ENCODE measurements around the gene NAV2. TPM values are rescaled to one million over a fixed set of nuclear protein-coding genes. Genes with fewer than 3 reads are reported as not detected.
"Not testable (repeated sequence)": the region's sequence is repeated elsewhere in the genome, so short reads cannot be mapped to it uniquely, and the experiment has no call there.

The NAV2 gene
- total RNA-seq, 3 donors from 2014 or later: 21.9 to 65.9 (median 30.9) TPM

- DNase-seq (no peak), ATAC-seq (no peak)
- no peak overlapping the region for H3K4me3 ChIP-seq
- H3K9me3 ChIP-seq: no peaks in the 10 kb centered on the region
- no peak for TF ChIP-seq CTCF (IDR thresholded peaks at IDR 0.05)
- H3K4me1 ChIP-seq (ENCODE audit: low read depth): no peaks in the 10 kb centered on the region
- intact Hi-C loops (cut with DNase I, micrococcal nuclease): no loop called here
- no peaks in the 10 kb centered on the region for H3K36me3 ChIP-seq (ENCODE audit: low read depth)
Observed at GRCh38 chr11:19956228-19956627, 243.6 kb downstream of the NAV2 start.

GRCh38 chr11:19957294-19957943 lies 244.8 kb downstream of the NAV2 start:
- intact Hi-C loops (cut with DNase I, micrococcal nuclease): no loop called here
- H3K36me3 ChIP-seq (ENCODE audit: low read depth): no peaks in the 10 kb centered on the region
- ATAC-seq (no peak), DNase-seq (no peak)
- H3K9me3 ChIP-seq: no peaks in the 10 kb centered on the region
- no peaks in the 10 kb centered on the region for H3K4me1 ChIP-seq (ENCODE audit: low read depth)
- no peak overlapping the region for H3K4me3 ChIP-seq
- no peak for TF ChIP-seq CTCF (IDR thresholded peaks at IDR 0.05)

DNA sequence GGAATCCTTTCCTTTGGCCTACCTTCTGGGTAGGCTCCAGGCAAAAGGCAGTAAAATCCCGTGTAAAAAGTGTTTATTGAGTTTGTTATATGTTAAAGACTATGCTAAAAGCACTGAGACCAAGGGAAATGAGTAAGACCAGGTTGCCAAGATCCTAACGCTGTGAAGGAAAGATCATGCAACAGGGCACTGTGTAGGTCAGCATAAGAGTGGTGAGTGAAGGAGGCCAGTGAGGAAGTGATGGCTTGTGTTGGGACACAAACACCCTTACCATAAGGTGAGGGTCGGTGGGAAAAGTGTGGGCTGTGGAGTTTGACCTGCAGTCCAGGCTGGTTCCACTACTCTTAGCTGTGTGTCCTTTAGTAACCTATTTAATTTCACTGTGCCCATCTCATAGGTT lies 245.6 kb downstream of the NAV2 start:
- Histone ChIP-seq H3K36me3 (ENCODE audit: low read depth) (no peaks in the 10 kb centered on the region), H3K4me1 (ENCODE audit: low read depth) (no peaks in the 10 kb centered on the region), H3K4me3 (no peak overlapping the region), H3K9me3 (no peaks in the 10 kb centered on the region)
- no peak for TF ChIP-seq CTCF (IDR thresholded peaks at IDR 0.05)
- no peak for DNase-seq
- intact Hi-C loops (cut with DNase I, micrococcal nuclease): no loop called here
- no peak for ATAC-seq

DNA sequence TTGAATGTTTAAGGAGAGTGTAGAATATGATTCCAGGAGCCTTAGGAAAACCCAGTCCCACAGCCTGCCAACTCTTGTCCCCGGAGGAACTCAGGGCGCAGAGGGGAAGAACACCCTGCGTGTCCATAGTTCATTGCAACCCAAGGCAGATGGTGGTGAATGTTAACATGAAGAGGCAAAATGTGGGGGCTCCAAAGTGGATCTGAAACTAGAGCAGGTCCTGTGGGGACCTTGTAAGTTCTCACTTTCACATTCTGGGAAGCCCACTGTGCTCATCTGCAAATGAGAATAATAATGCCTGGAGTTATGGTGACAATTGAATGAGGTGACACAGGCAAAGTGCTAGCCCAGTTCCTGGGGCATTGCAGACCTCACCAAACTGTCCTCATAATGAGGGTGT lies 246.6 kb downstream of the NAV2 start:
- ATAC-seq: no peak
- no peaks in the 10 kb centered on the region for H3K9me3 ChIP-seq
- H3K4me3 ChIP-seq: no peak overlapping the region
- intact Hi-C loops (cut with DNase I, micrococcal nuclease): no loop called here
- no peaks in the 10 kb centered on the region for H3K36me3 ChIP-seq (ENCODE audit: low read depth)
- no peaks in the 10 kb centered on the region for H3K4me1 ChIP-seq (ENCODE audit: low read depth)
- no peak for TF ChIP-seq CTCF (IDR thresholded peaks at IDR 0.05)
- DNase-seq: no peak

- no peak for TF ChIP-seq CTCF (IDR thresholded peaks at IDR 0.05)
- H3K4me3 ChIP-seq: no peak overlapping the region
- no peaks in the 10 kb centered on the region for H3K36me3 ChIP-seq (ENCODE audit: low read depth)
- no peak for ATAC-seq
- DNase-seq: no peak
- intact Hi-C loops (cut with DNase I, micrococcal nuclease): no loop called here
- no peaks in the 10 kb centered on the region for H3K9me3 ChIP-seq
- no peaks in the 10 kb centered on the region for H3K4me1 ChIP-seq (ENCODE audit: low read depth)
Observed at GRCh38 chr11:19959648-19960059, 247.0 kb downstream of the NAV2 start.

DNA sequence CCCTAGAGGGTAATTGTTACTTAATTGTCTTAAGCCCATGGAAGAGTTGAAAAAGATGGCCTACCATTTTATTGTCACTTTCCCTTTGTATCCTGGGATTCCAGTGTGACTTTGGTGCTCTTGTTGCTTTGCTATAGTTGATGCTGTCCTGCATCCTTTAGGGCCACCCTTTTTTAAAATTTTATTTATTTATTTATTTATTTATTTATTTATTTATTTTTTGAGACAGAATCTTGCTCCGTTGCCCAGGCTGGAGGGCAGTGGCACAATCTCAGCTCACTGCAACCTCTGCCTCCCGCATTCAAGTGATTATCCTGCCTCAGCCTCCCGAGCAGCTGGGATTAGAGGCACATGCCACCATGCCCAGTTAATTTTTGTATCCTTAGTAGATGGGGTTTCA lies 247.8 kb downstream of the NAV2 start:
- DNase-seq; H3K9me3 ChIP-seq; intact Hi-C loops (cut with DNase I, micrococcal nuclease): not testable (repeated sequence)

More for the DNA sequence above, 247.8 kb downstream of the NAV2 start:
- not testable (repeated sequence) for ATAC-seq; H3K4me3 ChIP-seq; H3K4me1 ChIP-seq (ENCODE audit: low read depth); H3K36me3 ChIP-seq (ENCODE audit: low read depth)

All from mucosa of descending colon (tissue), 3 donors.